Keratinocyte (primary cell): Measurements from ENCODE around the gene PGAM4. TPM values are rescaled to one million over a fixed set of nuclear protein-coding genes. Genes with fewer than 3 reads are reported as not detected.
"Not testable (repeated sequence)": the region's sequence is repeated elsewhere in the genome, so short reads cannot be mapped to it uniquely, and the experiment has no call there.

Experiments used
- DNase-seq: peaks from one replicate; pipeline ENCODE4 v3.0.0-alpha.2; 2011; ENCODE audit warnings: low read depth, missing footprints, low spot score
- FAIRE-seq: peaks from 2 replicates; lab custom pipeline; 2011; peaks lifted over from hg19 to GRCh38; lab: Jason Lieb, UNC
- H2AFZ ChIP-seq: 2 replicates; pipeline ENCODE4 v1.6.0; 2012; ENCODE audit warnings: low read length, control low read depth, inconsistent platforms; ENCODE audit not compliant: control insufficient read depth
- H3K27ac ChIP-seq: 2 replicates; pipeline ENCODE4 v1.5.1; 2011; ENCODE audit warnings: low read length; ENCODE audit not compliant: control insufficient read depth, insufficient read depth
- H3K27me3 ChIP-seq: 3 replicates; pipeline ENCODE4 v1.6.0; 2011; ENCODE audit warnings: low read length; ENCODE audit not compliant: control insufficient read depth, insufficient read depth; ENCODE audit errors: extremely low read depth
- H3K36me3 ChIP-seq, 2 experiments: 2 replicates in 1 of 2; 3 replicates in 1 of 2; pipeline ENCODE4 v1.5.1; 2011; ENCODE audit warnings: low read length in 2 of 2, mild to moderate bottlenecking in 1 of 2; ENCODE audit not compliant: control insufficient read depth in 2 of 2, insufficient read depth in 2 of 2; ENCODE audit errors: extremely low read depth in 1 of 2
- H3K4me1 ChIP-seq: 3 replicates; pipeline ENCODE4 v1.5.1; 2011; ENCODE audit warnings: low read length; ENCODE audit not compliant: control insufficient read depth, insufficient read depth; ENCODE audit errors: extremely low read depth
- H3K4me2 ChIP-seq: 3 replicates; pipeline ENCODE4 v1.6.0; 2011; ENCODE audit warnings: low read depth, low read length; ENCODE audit not compliant: control insufficient read depth, insufficient read depth; ENCODE audit errors: extremely low read depth
- H3K4me3 ChIP-seq, 3 experiments: fragments of 200-600 bp in 1 of 3; sonication (generic) in 1 of 3; 2 replicates in 2 of 3; 3 replicates in 1 of 3; pipeline ENCODE4 v1.5.1; 2011 to 2016; ENCODE audit warnings: low read length in 3 of 3, mild to moderate bottlenecking in 3 of 3, control low read depth in 2 of 3, inconsistent platforms in 1 of 3, low read depth in 1 of 3, mixed read lengths in 1 of 3, mixed run types in 1 of 3, moderate library complexity in 1 of 3; ENCODE audit not compliant: control insufficient read depth in 2 of 3, insufficient read depth in 2 of 3; ENCODE audit errors: extremely low read depth in 1 of 3
- H3K79me2 ChIP-seq: 2 replicates; pipeline ENCODE4 v1.6.0; 2012; ENCODE audit warnings: low read length; ENCODE audit not compliant: control insufficient read depth, insufficient read depth
- H3K9ac ChIP-seq: 3 replicates; pipeline ENCODE4 v1.6.0; 2011; ENCODE audit warnings: low read length; ENCODE audit not compliant: control insufficient read depth, insufficient read depth; ENCODE audit errors: extremely low read depth
- H3K9me1 ChIP-seq: 3 replicates; pipeline ENCODE4 v1.6.0; 2011; ENCODE audit warnings: low read length; ENCODE audit not compliant: control insufficient read depth, insufficient read depth; ENCODE audit errors: extremely low read depth
- H3K9me3 ChIP-seq: 2 replicates; pipeline ENCODE4 v1.5.1; 2012; ENCODE audit warnings: low read depth, low read length; ENCODE audit not compliant: control insufficient read depth
- H4K20me1 ChIP-seq: 3 replicates; pipeline ENCODE4 v1.6.0; 2011; ENCODE audit warnings: low read length; ENCODE audit not compliant: control insufficient read depth, insufficient read depth; ENCODE audit errors: extremely low read depth
- EZH2 ChIP-seq: IDR thresholded peaks from one replicate; pipeline ENCODE4 v1.6.1; 2012; ENCODE audit warnings: inconsistent platforms, mild to moderate bottlenecking, low read length, moderate library complexity
- dilution Hi-C: fragments of 300-500 bp; cut with MboI; formaldehyde crosslinking; loops from one replicate; pipeline ENCODE4 v1.7.0; 2020; ENCODE audit warnings: low sequenced_read_pairs; ENCODE audit not compliant: extremely low pct_ligation_motif_present
- polyA plus RNA-seq, 5 experiments: library from polyadenylated mRNA; depleted of rRNA in 3 of 5; stranded (reverse) in 3 of 5; stranded (forward) in 1 of 5; unstranded in 1 of 5; fragments of >200 nt; gene quantifications; 1 replicate in 1 of 5; 2 replicates in 3 of 5; 3 replicates in 1 of 5; pipeline versions ENCODE4 v1.2.1 to v1.2.3, GENCODE V29; 2011 to 2012; ENCODE audit warnings: missing spikeins in 2 of 5, low read depth in 1 of 5, low replicate concordance in 1 of 5
- TF ChIP-seq, protein P1 (sequence below), 3 experiments: IDR thresholded peaks in 1 of 3; conservative IDR thresholded peaks in 1 of 3; optimal IDR thresholded peaks in 1 of 3; 2 replicates in 2 of 3; 3 replicates in 1 of 3; pipeline versions ENCODE3 to v1.5.1; 2011; ENCODE audit warnings: low read length in 3 of 3, mild to moderate bottlenecking in 3 of 3, moderate library complexity in 2 of 3, control low read depth in 1 of 3, inconsistent platforms in 1 of 3; ENCODE audit not compliant: insufficient read depth in 2 of 3; ENCODE audit errors: extremely low read depth in 1 of 3

The PGAM4 gene
- polyA plus RNA-seq, 1 donor (not counting 4 experiments of a cell fraction or from before 2014, with no cell fraction given): 0.18 TPM

- Histone ChIP-seq H3K4me2 (no peak overlapping the region), H3K79me2 (no peaks in the 10 kb centered on the region), H3K36me3 (no peaks in the 10 kb centered on the region), H3K27me3 (no peaks in the 10 kb centered on the region), H3K4me3 (no peak overlapping the region), H3K9ac (no peak overlapping the region), H4K20me1 (no peaks in the 10 kb centered on the region), H2AFZ (no peak overlapping the region), H3K27ac (no peak overlapping the region), H3K9me1 (no peaks in the 10 kb centered on the region), H3K4me1 (no peaks in the 10 kb centered on the region), H3K9me3 (no peaks in the 10 kb centered on the region)
- dilution Hi-C loops: no loop called here
- FAIRE-seq (no peak), DNase-seq (no peak)
- TF ChIP-seq, protein P1, sequence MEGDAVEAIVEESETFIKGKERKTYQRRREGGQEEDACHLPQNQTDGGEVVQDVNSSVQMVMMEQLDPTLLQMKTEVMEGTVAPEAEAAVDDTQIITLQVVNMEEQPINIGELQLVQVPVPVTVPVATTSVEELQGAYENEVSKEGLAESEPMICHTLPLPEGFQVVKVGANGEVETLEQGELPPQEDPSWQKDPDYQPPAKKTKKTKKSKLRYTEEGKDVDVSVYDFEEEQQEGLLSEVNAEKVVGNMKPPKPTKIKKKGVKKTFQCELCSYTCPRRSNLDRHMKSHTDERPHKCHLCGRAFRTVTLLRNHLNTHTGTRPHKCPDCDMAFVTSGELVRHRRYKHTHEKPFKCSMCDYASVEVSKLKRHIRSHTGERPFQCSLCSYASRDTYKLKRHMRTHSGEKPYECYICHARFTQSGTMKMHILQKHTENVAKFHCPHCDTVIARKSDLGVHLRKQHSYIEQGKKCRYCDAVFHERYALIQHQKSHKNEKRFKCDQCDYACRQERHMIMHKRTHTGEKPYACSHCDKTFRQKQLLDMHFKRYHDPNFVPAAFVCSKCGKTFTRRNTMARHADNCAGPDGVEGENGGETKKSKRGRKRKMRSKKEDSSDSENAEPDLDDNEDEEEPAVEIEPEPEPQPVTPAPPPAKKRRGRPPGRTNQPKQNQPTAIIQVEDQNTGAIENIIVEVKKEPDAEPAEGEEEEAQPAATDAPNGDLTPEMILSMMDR (optimal IDR thresholded peaks at IDR 0.05 in 1 of 3, IDR thresholded peaks at IDR 0.05 in 1 of 3, conservative IDR thresholded peaks at IDR 0.05 in 1 of 3; ENCODE audit: extremely low read depth in 1 of 3, insufficient read depth in 2 of 3, low read length in 3 of 3): no peak
- no peak for TF ChIP-seq EZH2
These were observed 45.0 kb downstream of the PGAM4 start for GRCh38 chrX:77924320-77924859.

DNA sequence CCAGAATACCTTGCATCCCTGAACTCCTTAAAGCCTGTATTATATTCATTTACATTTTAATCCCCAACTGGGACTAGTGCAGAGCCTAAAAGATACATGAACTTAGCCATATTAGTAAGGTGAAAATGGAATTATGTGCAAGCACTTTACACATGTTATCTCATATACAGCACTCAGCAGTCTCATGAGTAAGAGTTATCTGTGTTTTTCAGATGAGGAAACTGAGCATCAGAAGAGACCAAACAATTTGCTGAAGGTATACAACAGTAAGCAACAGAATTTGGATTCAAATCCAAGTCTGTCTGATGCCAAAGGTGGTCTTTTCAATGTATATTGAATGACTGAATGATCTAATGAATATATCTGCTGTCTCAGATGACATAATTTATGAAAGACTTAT, 46.7 kb downstream of the PGAM4 start:
- no peak overlapping the region for H2AFZ ChIP-seq
- no peaks in the 10 kb centered on the region for H4K20me1 ChIP-seq
- H3K9me1 ChIP-seq: no peaks in the 10 kb centered on the region
- dilution Hi-C loops: no loop called here
- no peak overlapping the region for H3K4me3 ChIP-seq
- H3K4me2 ChIP-seq: no peak overlapping the region
- FAIRE-seq (no peak), DNase-seq (no peak)
- H3K36me3 ChIP-seq: no peaks in the 10 kb centered on the region
- H3K9me3 ChIP-seq: no peaks in the 10 kb centered on the region
- no peak overlapping the region for H3K27ac ChIP-seq
- H3K9ac ChIP-seq: no peak overlapping the region
- H3K27me3 ChIP-seq: no peaks in the 10 kb centered on the region
- no peak for TF ChIP-seq EZH2
- TF ChIP-seq, protein P1 (optimal IDR thresholded peaks at IDR 0.05 in 1 of 3, IDR thresholded peaks at IDR 0.05 in 1 of 3, conservative IDR thresholded peaks at IDR 0.05 in 1 of 3; ENCODE audit: extremely low read depth in 1 of 3, insufficient read depth in 2 of 3, low read length in 3 of 3): no peak
- no peaks in the 10 kb centered on the region for H3K4me1 ChIP-seq
- no peaks in the 10 kb centered on the region for H3K79me2 ChIP-seq

- dilution Hi-C loops, H3K9me1 ChIP-seq, H3K9ac ChIP-seq, H3K4me1 ChIP-seq, H3K4me2 ChIP-seq, H3K36me3 ChIP-seq, DNase-seq, H2AFZ ChIP-seq, H3K27me3 ChIP-seq, H3K9me3 ChIP-seq, H4K20me1 ChIP-seq, H3K79me2 ChIP-seq, FAIRE-seq, H3K4me3 ChIP-seq, H3K27ac ChIP-seq: not testable (repeated sequence)
These were observed 50.1 kb downstream of the PGAM4 start for GRCh38 chrX:77919370-77919769.
